Right lobe of liver (tissue), 4 donors: ENCODE measurements around the gene ABCB6.

Source experiments
- POLR2A ChIP-seq: fragments of 450-650 bp; IDR thresholded peaks from one replicate; pipeline ENCODE4 v1.6.1; 2017; ENCODE audit warnings: antibody characterized with exemption, mild to moderate bottlenecking
- TF ChIP-seq, protein P1 (sequence below), 4 donors: fragments of 200-600 bp in 3 of 4; fragments of 450-650 bp in 1 of 4; IDR thresholded peaks; one replicate each; pipeline versions ENCODE4 v1.5.1 to v1.8.0; 2016 to 2022; ENCODE audit warnings: antibody characterized with exemption in 4 of 4, mild to moderate bottlenecking in 2 of 4
- donor health status: DM: no; HTN: no; CAD: no.
- donor health status: DM: no; HTN: no; CAD: no.
- donor health status: DM: no; HTN: yes; CAD: no.

GRCh38 chr2:219220652-219221402, 2.1 kb upstream of the ABCB6 start:
- TF ChIP-seq, protein P1, sequence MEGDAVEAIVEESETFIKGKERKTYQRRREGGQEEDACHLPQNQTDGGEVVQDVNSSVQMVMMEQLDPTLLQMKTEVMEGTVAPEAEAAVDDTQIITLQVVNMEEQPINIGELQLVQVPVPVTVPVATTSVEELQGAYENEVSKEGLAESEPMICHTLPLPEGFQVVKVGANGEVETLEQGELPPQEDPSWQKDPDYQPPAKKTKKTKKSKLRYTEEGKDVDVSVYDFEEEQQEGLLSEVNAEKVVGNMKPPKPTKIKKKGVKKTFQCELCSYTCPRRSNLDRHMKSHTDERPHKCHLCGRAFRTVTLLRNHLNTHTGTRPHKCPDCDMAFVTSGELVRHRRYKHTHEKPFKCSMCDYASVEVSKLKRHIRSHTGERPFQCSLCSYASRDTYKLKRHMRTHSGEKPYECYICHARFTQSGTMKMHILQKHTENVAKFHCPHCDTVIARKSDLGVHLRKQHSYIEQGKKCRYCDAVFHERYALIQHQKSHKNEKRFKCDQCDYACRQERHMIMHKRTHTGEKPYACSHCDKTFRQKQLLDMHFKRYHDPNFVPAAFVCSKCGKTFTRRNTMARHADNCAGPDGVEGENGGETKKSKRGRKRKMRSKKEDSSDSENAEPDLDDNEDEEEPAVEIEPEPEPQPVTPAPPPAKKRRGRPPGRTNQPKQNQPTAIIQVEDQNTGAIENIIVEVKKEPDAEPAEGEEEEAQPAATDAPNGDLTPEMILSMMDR (IDR thresholded peaks at IDR 0.05), result no peak
- no peak for TF ChIP-seq POLR2A
